GM12865 (cell line): ENCODE data around the gene KDM4B.

ENCODE experiments used
- DNase-seq: peaks from one replicate; pipeline ENCODE4 v3.0.0; 2010; ENCODE audit warnings: low read depth
- H3K4me3 ChIP-seq: 2 replicates; pipeline ENCODE4 v1.5.1; 2011; ENCODE audit warnings: mild to moderate bottlenecking, low read depth, low read length, control low read depth
- TF ChIP-seq, protein P1 (sequence below): IDR thresholded peaks from 2 replicates; pipeline ENCODE4 v1.5.1; 2011; ENCODE audit warnings: low read length, control low read depth, low read depth, inconsistent platforms; ENCODE audit not compliant: insufficient read depth; ENCODE audit errors: missing control alignments

The KDM4B gene

DNA sequence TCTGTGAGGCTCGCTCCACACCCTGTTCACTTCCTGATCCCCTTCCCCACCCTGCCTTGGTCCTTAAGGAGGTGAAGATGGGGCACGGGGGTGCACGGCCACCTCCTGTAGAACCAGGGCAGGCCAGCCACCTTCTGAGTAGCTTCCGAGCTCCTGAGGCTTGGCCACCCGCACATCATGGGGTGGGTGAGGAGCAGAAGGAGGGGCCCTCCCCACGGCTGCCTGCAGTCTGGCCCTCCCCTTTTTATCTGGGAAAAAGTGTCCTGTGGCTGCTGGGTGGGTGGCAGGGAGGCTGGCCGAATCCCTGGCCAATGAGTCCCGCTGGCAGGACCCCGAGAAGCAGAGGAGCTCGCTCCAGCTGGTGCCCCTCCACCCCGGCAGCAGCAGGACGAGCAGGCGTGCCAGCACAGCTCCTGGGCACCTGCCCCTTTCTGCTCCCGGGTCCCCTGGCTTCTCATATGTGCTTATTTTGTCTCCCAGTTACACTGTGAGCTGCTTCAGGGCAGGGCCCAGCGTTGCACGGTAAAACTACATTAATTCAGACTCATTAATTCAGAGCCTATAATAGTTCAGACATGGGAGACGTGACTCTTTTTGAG, 135.0 kb downstream of the KDM4B start:
- DNase-seq: no peak
- TF ChIP-seq, protein P1, sequence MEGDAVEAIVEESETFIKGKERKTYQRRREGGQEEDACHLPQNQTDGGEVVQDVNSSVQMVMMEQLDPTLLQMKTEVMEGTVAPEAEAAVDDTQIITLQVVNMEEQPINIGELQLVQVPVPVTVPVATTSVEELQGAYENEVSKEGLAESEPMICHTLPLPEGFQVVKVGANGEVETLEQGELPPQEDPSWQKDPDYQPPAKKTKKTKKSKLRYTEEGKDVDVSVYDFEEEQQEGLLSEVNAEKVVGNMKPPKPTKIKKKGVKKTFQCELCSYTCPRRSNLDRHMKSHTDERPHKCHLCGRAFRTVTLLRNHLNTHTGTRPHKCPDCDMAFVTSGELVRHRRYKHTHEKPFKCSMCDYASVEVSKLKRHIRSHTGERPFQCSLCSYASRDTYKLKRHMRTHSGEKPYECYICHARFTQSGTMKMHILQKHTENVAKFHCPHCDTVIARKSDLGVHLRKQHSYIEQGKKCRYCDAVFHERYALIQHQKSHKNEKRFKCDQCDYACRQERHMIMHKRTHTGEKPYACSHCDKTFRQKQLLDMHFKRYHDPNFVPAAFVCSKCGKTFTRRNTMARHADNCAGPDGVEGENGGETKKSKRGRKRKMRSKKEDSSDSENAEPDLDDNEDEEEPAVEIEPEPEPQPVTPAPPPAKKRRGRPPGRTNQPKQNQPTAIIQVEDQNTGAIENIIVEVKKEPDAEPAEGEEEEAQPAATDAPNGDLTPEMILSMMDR: no peak
- no peak overlapping the region for H3K4me3 ChIP-seq

DNA sequence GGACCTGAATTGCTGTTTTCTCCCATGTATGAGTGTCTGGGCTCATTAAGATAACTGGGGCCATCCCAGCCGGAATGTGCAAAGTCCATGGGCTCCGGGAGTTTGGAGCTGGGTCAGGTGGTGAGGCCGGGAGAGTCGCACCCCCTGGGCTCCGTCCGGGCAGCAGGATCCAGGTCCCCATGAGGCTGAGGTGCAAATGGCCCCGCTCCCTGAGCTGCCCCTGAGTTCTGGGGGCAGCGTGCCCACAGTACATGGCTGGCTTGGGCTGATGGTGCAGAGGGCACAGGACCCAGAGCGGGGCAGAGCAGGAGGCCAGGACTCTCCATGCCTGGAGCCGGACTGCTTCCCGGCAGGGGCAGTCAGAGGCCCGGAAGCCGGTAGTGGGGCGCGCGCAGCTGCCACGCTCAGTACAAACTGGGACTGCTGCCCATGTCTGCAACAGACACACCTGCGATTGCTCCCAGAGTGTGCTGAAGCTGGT, 136.0 kb downstream of the KDM4B start:
- TF ChIP-seq, protein P1: no peak
- no peak overlapping the region for H3K4me3 ChIP-seq
- DNase-seq: no peak

DNA sequence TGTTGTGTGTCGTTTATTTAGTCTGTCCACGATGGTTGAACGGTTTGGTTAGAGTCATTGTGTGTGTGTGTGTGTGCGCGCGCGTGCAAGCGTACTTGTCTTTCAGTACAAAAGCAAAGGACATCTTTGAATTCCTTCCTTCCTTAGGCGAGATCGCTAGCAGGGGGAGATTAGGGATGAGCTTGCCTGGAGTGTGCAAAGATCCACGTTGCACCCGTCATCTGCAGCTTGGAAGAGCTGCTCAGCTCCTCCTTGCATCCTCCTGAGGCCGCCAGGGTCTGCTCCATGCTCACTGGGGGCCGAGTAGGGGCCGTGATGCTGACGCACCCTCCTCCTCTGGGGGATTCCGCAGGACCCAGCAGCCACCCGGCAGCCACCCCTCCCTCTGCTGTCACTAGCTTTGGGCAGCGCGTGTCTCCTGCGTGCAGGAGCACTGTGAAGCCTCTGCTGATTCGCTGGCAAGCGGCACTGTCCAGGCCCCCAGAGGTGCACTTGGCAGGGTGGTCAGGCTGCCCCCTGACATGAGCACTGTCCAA, 137.3 kb downstream of the KDM4B start:
- no peak for DNase-seq
- H3K4me3 ChIP-seq: no peak overlapping the region
- TF ChIP-seq, protein P1: no peak

DNA sequence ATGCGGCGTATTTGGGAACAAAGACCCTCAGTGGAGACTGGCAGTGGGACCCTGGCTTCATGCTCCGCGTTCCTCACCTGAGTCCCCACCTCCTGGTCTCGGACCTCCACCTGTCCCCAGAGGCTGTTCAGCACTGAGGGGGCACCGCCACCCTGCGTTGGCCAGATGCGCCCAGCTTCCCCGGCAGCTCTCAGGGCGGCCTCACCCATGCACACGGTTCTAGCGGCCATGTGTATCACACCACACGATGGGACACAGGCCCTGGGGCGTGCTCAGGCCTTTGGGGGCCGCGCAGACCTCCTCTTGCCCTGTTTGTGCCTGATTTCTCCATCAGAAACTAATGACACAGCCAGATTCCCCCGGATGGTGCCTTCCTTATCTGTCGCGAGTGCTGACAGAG, 138.1 kb downstream of the KDM4B start:
- no peak overlapping the region for H3K4me3 ChIP-seq
- TF ChIP-seq, protein P1: no peak
- no peak for DNase-seq

DNA sequence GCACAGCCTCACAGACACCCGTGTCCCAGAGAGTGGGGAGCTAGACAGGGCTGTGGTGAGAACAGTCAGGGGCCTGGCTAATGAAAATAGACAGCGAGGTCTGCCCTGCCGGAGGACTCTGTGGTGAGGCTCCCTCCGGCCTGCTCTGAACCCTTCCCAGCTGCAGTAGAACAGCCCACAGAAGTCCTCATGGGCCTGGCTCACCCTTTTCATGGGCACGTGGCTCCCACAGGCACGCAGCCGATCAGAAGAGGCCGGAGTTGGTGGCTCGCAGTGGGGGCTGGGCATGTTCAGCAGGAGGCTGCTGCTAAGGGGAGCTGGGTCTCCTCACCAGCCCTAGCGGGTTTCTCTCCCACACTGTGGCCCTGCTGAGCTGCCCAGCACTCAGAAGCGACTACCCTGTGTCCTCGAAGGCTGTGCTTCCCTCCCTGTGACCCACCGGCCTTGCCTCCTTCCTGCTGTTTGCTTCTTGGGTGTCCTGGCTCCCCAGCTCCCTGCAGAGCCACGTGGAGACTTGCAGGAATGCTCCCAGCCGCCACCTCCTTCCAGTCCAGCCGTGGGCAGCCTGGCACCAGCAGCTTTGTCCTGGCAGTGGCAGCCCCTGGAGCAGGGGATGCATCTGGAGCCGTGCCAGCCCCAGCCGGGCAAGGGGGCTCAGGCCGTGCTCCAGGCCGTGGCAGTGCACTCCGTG, 138.7 kb downstream of the KDM4B start:
- no peak overlapping the region for H3K4me3 ChIP-seq
- DNase-seq: no peak
- TF ChIP-seq, protein P1: no peak

DNA sequence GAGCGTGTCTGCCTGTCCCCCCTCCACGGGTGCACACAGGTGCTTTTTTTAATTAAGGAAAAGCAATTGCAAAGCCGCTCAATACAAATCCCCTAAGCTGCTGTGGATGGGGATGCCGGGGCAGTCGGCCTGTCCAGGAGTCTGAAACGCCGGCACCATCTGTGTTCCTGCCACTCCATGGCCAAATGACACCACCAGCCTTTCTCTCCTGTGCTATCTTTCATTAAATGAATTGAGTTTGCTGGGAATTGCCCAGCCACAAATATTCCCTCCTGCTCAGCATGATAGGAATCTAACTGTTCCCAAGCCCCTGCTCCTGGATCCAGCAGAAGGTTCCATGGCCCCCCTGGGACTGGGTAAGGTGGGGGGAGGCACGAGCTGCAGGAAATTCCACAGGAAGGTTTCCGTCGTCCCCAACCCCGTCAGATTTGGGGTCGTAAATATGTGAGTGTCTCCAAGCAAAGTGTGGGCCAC, 139.2 kb downstream of the KDM4B start:
- no peak overlapping the region for H3K4me3 ChIP-seq
- TF ChIP-seq, protein P1: no peak

More for the DNA sequence above, 139.2 kb downstream of the KDM4B start:
- DNase-seq: no peak
